HG03108 (cell line): Measurements from ENCODE around the gene PLXNA4.

Experiments
- ATAC-seq: cut with Tn5 transposase; IDR thresholded peaks from one replicate; pipeline ENCODE4 v1.9.1; 2021; ENCODE audit warnings: moderate library complexity; ENCODE audit not compliant: unreplicated experiment

Gene PLXNA4

DNA sequence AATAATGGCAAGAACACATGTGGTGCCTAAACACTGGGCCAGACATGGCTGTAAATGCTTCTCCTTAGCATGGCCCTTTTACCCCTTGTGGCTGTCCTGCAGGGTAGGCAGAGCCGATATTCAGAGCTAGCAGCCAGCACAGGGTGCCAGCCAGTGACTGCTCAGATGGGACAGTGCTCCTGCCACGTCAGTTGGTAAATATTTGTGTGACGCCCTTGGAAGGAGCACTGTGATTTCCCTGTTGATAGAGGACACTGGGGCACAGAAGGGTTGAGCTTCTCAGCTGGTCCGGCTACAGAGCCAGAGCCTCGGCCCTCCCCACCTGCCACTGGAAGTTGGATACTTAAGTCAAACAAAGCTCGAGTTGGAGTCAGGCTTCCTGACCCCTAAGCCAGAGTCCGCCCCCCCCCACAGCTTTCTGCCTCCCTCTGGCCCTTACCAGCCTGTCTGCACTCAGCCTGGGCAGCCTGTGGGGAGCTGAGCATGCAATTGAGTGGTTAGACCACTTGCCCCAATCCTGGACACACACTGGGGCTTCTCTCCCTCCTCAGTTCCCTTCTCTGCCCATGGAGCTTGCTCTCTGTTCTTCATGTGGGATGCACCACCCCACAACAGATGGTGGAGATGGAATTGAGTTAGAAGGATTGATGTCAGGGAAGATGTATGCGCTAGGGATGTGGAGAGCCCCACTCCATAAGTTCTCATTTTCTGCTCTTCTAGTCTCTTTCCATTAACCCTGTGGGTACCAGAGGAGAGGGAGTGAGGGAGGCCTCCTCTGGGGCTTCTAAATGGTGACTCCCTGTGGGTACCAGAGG is 350.8 kb downstream of the PLXNA4 start:
- ATAC-seq: no peak

DNA sequence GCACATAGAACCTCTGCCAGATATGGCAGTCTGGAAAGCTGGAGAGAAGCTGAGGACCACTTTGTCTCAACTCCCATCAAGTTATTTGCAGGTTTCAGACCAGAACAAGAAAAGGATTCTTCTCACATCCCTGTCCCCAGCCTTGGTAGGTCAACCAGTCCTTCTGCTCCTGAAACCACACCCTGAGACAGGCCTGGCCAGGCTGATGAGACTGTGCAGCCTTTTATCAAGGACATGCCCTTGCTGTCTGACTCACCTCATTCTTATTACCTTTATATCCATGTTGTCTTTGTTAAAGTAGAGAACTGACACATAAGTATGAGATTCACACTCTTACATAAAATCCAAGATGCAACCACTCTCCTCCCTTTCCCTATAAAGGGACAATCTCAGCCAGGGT is 354.9 kb downstream of the PLXNA4 start:
- no peak for ATAC-seq

DNA sequence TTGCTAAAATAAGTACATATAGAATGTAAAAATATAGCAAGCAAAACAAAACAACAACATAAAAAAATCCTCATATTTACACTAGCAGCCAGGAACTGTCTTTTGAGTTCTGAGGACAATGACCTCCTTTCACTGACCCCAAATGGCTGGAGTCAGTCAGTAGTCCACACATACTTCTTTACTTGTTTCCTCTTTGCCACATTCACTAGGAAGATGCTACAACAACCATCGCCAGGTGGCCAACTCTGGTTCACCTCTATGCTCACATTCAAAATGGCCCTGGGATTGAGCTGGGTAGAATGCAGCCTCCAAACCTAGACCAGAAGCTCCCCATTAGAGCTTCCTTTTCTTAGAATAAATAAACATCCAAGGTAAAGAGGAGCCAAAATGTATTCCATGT is 356.2 kb downstream of the PLXNA4 start:
- ATAC-seq: no peak

DNA sequence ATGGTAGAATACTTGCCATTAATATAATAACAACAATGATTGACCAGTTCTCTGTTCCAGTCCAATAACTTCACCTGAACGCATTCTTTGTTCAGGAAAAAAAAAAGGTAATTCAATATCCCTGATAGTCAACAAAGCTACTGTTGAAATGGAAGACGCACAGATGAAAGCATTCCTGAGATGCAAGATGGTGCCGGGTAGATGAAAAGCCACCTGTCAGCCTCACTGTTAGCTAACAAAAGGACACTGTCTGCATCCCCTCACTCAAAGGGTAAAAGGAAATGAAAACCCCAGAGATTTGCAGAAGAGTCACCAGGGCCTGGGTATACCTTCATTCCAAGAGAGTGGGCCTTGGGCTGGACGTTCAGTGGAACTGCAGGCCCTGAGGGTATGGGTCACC is 357.4 kb downstream of the PLXNA4 start:
- ATAC-seq: no peak

DNA sequence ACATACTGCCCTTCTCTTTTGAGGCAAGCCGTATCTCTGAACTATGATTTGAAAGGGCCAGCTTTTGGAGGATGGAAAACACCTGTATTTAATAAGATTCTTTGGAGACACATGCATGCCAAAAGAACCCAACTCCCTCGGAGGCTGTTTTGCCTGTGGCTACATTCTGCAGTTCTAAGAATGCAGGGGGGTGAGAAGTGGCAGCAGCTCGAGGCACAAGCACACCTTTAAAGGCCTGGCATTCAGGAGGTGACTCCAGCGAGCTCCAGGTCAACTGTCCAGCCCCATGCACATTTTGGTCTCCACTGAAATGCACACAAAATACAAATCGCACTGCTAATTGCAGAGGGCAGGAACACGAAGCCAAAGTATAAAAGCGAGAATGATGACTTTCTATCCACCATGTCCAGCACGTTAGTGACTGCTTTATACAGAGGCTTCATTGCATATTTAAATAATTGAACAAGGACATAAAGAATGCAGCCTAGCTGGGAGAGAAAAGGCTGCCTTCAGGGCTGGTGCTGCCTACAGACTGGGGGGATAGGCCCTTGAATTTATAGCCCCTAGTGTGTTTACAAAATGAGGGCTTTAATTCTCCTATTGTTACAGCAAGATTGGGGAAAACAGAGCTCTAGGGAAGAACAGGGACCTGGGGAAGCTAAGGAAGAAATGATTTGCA is 359.3 kb downstream of the PLXNA4 start:
- no peak for ATAC-seq

DNA sequence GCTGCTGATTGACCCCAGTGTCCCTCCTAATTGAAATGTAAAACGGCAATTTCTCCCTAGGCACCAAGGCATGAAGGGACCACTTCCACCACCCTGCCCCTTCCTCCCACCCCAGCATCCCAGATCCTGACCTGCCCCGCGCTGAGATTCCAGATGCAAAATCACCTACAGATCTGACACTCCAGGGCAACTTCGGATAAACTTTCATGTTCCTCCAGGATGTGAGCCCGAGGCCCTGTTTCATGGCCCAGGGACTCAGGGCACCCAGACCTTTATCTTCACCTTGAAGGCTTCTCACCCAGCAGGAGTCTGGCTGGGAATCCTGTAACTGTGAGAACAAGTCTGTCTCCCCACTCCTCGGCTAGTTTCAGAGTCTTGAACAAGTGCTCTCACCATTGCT is 361.8 kb downstream of the PLXNA4 start:
- no peak for ATAC-seq

DNA sequence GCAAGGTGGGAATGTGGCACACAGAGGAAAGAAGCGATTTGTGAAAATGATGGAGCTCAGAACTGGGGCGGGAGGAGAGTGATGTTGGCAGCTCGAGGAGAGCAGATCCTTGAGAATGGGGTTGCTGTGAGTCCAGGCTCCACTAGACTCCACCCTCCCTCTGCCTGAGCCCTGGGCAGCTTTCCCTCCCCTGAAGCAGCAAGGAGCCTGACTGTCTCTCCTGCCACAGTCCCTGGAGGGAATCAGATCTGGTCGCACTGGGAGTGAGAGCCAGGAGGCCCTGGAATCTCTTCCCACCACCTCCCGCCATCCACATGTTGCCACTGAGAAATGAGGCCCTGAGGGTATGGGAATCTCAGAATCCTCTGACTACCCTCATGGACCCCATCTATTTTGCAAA is 362.7 kb downstream of the PLXNA4 start:
- no peak for ATAC-seq

DNA sequence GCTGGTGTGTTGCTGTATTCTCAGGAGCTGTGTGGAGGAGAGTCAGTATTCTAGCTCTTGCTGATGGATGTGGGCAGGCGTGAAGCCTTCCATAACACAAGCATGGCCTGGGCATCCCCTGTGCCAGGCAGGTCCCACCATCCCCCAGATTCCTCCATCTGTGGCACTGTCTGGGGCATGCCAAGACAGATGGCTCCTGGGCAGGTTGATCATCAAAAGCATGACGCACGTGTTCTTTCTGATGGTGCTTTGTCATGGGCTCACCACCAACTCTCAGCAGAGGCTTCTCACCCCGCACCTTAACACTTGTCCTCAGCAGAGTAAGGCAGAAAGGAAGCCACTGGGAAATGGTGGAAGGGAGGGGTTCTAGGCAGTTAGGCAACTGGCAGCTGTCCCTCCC is 364.3 kb downstream of the PLXNA4 start:
- no peak for ATAC-seq

DNA sequence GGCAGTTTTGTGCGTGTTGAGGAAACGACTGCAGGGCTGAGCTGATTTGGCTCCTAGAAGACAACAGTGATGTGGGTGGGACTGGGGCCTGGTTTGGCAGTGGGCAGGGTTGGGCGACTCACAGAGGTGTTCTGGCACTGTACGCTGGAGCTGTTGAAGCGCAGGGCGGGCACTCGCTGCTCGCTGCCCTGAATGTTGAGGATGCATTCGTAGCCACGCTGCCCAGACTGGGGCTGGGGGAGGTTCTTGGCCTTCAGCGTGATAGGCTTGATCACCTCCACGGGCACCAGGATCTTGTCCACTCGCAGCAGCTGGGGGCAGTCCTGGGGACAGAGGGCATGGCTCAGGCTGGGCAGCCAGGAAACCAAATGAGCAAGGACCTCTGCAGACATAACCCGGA is 365.4 kb downstream of the PLXNA4 start:
- no peak for ATAC-seq

DNA sequence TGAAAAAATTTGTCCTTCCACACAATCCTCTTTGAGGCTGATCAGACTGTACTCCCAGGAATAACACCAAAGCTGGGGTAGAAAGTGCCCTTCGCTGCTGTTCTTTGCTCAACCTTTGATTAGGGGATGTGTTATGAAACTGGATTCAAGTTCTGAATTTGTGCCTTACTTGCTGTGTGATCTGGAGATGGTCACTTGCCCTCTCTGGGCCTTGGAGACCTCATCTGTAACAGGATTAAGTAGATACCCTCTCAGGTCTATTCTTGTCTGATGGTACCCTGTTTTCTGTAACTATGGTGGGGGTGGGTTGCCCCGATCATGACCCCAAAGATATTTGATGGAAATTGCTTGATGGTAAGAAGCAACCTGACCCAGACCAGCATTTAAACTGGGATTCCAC is 368.5 kb downstream of the PLXNA4 start:
- ATAC-seq: no peak

DNA sequence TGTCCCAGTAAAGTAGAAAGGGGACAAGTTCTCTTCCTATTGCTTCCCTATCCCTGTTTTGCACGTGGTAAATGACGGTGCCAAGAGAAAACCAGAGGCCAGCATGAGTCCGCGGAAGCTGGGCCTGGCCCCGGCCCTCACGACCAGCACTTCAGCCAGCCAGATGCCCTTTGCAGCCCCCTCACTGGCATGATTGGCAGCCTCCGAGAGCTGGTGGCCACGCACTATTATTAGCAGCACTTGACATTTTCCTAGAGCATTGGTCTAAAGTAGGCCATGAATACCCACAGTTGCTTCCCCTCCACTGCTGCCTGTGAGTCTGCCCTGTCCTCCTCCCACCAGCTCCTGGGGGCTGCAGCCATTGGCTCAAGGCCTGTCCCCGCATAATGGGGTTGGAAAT is 369.1 kb downstream of the PLXNA4 start:
- ATAC-seq: no peak

DNA sequence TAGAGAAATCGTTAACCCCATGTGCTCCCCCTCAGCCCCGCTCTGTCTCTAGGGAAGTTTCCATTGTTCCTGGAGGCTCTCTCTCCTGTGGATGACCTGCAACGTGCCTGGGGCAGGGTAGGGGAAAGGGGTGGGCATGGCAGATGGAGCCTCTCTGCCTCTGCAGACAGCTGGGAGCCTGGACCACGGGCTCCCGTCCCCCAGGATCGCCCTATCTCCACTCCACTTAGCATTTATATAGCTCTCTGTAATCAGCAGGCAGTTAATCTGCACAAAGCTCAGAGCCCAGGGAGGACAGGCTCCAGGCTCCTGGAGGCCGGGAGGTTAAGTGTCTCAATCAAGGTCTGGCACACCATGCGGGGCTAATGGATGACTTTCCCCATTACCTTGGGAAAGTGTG is 369.7 kb downstream of the PLXNA4 start:
- no peak for ATAC-seq

DNA sequence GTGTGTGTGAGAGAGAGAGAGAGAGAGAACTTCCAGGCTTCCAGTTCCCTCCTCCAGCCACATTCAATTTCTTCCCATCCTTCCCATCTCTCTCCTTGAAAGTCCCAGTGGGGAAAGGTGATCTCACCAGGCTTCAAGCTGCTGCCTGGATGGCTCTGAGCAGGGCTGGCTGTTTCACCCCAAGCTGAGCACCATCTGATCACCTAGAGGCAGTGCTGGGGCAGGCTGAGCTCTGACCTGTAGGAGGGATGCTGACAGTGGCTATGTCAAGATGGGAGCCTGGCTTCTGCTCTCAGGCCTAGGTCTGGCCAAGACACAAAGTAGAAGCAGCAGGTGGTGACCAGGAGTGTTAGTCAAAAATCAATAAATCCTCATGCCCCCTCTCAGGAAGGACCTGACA is 370.8 kb downstream of the PLXNA4 start:
- ATAC-seq: no peak

DNA sequence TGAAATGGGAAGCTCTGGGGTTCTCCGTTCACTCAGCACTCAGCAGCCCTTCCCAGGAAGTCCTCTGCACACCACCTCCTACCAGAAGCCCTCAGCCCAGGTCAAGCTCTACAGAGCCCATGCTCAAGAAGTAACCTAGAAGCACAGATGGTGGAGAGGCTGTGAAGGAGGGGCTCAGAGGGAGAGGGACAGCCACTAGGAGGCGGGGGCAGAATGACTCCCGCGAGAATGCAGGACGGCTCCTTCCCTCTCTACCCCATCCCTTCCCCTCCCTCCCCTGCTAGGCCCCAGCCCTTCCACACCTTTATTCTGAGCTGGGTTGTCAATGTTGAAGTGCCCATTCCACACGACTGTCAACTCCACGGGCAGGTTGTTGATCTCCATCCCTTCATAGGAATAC is 373.2 kb downstream of the PLXNA4 start:
- no peak for ATAC-seq

DNA sequence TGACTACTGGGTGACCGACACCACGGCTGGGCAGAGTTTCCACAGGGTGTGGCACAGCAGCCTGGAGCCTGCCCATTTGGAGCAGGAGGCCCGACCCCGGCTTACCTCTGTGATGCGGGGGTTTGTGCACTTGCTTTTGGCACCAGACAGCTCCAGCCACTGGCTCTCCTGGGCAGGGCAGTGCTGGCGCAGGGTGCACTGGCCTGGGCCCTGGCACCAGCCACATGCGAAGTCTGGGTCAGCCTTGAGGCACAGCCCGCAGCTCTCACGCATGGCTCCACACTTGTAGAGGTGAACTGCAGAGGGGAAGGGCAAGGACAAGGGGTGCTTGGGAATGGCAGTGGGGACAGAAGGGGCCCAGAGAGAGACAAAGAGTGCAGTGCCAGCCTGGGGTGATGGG is 373.7 kb downstream of the PLXNA4 start:
- ATAC-seq: no peak

DNA sequence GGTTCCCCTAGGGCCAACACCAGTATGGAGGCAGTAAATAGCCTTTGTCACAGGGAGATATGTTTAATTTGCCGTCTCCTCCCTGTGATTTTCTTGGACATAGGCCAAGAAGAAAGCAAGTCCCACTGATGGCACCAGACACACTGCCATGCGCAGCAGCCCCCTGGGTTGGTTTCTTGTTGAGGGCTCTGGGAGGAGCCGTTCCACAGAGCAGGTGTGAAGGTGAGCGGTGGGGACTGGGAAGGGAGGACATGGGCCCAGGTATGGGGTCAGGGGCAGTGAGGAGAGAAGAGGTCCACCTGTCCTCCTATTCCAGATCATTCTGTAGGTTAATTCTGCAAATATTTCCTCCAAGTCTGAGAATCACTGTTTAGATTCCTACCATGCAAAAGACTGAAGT is 376.1 kb downstream of the PLXNA4 start:
- ATAC-seq: no peak

DNA sequence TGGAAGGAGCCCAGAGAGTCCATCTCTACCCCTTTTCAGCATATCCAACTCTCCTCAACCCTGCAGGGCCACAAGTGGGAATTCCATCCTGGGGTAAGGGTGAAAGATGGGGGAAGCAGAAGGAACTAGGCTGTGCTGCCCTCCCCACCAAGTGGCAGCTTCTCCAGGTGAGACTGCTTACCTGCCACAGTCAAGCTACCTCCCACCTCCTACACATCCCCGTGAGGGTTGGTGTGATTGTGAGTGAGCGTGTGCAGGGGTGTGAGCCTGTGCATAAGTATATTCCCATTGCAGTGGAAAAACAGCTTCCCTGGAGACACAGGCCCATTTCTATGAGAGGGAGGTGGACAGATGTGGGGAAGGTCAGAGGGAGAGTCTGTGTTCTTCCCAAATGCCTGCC is 376.6 kb downstream of the PLXNA4 start:
- no peak for ATAC-seq

DNA sequence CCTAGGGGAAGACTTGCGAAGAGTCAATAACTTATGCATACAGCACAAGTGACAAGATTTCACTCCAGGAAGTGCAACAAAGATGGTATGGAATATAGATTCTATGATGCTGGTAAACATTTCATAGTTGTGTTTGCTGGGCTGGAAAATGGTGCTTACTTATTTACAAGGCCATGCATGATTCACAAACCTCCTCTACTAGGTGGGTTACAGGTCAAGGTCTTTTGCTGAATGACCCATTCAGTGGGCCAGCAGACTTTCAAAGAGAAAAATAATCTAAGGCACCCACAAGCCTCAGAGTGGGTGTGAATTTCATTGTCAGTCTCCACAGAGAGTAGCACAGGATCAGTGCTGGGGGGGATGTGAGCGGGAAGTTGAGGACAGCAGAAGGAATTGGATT is 378.5 kb downstream of the PLXNA4 start:
- no peak for ATAC-seq

DNA sequence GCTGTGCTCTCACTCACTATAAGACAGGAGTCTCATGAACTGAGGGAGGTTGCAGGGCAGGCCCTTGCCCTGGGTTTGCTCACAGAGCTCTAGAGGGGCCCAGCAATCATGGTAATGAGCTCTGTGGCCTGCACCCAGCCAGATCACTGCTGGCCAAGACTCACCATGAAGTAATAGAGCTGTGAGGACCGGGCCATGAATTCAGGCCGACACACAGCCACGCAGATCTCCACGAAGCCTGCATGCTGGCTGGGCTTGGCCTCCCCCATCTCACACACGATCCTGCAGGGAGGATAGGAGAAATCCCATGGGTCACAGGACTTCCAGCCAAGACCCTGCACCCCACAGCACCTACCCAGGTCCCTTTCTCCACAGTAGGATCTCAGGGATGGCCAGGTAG is 382.4 kb downstream of the PLXNA4 start:
- no peak for ATAC-seq

DNA sequence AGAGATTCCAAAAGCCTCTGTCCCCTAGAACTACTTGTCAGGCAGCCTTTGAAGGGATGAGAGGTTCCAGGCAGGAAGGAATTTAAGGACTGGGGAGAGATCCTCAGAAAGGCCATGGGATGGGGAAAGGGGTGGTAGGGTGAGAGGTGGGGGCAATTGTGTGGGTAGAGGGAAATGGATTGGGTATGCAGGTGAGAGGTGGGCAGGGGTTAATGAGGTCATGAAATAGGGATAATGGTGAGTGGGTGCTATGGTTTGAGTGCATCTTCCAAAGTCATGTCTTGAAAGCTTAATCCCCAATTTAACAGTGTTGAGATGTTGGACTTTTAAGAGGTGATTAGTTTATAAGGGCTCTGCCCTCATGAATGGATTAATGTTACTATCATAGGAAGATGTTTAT is 383.5 kb downstream of the PLXNA4 start:
- ATAC-seq: no peak

DNA sequence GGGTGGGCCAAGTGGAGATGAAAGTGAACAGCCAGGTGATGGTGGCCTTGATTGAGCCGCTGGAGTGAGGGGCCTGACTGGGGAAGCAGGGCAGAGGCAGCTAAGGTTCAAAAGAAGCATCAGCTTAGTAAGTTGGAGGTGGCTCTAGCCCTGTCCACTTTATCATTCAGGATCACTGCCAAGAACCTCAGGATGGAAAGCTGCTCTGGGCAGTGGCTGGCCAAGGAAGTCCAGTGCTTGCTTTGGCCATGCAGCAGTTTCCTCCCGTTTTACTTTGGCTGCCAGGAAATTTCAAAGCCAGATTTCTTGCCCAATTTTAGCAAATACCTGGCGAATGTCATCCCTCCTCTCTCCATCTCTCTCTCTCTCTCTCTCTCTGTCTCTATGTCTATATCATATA is 384.9 kb downstream of the PLXNA4 start:
- ATAC-seq: no peak

DNA sequence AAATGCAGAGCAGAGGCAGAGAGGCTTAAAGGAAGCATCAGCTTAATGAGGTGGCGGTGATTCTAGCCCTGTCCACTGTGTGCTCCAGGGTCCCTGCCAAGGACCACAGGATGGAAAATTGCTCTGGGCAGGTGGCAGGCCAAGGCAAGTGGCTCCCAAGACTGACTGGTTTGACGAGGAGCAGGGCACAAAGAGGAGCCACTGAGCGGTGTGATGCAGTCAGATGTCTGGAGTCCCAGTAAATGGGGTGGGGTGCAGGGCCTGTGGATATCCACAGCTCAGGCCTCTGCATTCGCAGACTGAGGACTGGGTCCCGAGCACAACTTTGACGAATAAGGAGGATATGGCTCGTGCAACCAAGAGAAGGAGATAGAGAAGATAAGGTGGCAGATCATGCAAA is 385.6 kb downstream of the PLXNA4 start:
- ATAC-seq: no peak

DNA sequence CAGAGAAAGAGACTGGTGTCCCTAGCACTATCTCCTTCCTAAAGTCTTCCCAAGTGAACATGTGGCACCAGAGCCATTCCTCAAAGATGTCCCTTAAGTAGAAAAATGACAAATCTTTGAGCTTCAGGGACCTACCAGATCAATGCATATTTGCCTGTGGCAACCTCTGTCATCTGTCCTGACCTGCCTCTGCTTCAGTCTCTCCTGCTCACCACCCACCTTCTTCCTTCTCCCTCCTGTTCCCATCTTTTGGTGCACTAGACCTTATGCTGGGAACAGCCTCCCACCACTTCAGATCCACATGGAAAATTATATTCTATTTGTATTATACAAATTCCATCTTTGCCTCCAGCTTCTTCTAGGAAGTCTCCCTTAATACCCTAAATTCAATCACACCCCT is 386.4 kb downstream of the PLXNA4 start:
- no peak for ATAC-seq
